HEK293 (cell line): Measurements from ENCODE around the gene EVX1.

Experiments
- FEZF1 ChIP-seq: fragments of 450-650 bp; formaldehyde crosslinking; IDR thresholded peaks from 2 replicates; pipeline ENCODE4 v1.5.1; 2016; ENCODE audit warnings: missing biosample characterization, missing genetic modification characterization
- HOXA7 ChIP-seq: sonication (generic); formaldehyde crosslinking; IDR thresholded peaks from 2 replicates; pipeline ENCODE4 v1.8.1; 2022; ENCODE audit warnings: missing genetic modification reagents, borderline replicate concordance
- TCF7L2 ChIP-seq: IDR thresholded peaks from 2 replicates; pipeline ENCODE4 v1.6.1; 2011; ENCODE audit warnings: low read depth, mild to moderate bottlenecking, inconsistent platforms, low read length, moderate library complexity, borderline replicate concordance
- ZNF626 ChIP-seq: fragments of 450-650 bp; sonication (Bioruptor Pico); formaldehyde crosslinking; IDR thresholded peaks from 2 replicates; pipeline ENCODE4 v1.5.1; 2018; ENCODE audit warnings: missing biosample characterization, missing genetic modification characterization, inconsistent platforms
- ZNF785 ChIP-seq: fragments of 450-650 bp; formaldehyde crosslinking; IDR thresholded peaks from 2 replicates; pipeline ENCODE4 v1.5.1; 2016; ENCODE audit warnings: missing biosample characterization, missing genetic modification characterization
- TF ChIP-seq, protein P1 (sequence below): fragments of 450-650 bp; formaldehyde crosslinking; conservative IDR thresholded peaks from 2 replicates; pipeline ENCODE4 v1.5.1; 2016; ENCODE audit warnings: low read depth, missing biosample characterization, missing genetic modification characterization
- TF ChIP-seq, protein P2 (sequence below): fragments of 450-650 bp; formaldehyde crosslinking; IDR thresholded peaks from 2 replicates; pipeline ENCODE4 v1.5.1; 2016; ENCODE audit warnings: missing biosample characterization, missing genetic modification characterization
- TF ChIP-seq, protein P3 (sequence below): fragments of 450-650 bp; formaldehyde crosslinking; IDR thresholded peaks from 2 replicates; pipeline ENCODE4 v1.5.1; 2016; ENCODE audit warnings: missing biosample characterization, missing genetic modification characterization
- TF ChIP-seq, protein P4 (sequence below): fragments of 450-650 bp; formaldehyde crosslinking; IDR thresholded peaks from 2 replicates; pipeline ENCODE4 v1.5.1; 2016; ENCODE audit warnings: missing biosample characterization, missing genetic modification characterization

DNA sequence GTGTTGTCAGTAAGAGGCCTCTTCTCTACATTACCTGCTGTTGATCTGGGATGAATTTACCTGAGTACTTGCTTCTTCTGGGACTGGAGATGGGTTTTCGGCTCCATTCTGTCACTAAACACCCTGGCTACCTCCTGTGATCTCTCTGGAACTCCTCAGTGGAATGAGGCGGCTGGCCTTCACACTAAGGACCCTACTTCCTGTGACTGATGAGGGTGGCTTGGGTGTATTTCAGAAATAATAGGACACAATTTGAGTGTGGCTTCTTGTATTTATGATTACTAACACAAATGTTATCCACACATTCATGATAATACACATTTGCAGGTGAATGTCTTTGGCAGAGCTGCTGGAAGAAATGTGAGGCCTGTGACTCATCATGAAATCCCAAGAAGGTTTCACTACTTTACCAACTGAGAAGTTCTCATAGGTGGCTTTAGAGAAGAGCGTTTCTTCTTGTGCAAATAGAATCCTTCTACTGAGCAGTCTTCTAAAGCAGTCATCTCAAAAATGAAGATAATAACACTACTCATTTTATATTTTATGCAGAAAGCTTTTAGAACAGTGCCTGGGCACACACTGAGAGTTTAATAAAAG, 21.3 kb upstream of the EVX1 start:
- TF ChIP-seq FEZF1 (tag by site-specific recombination) (no peak), HOXA7 (CRISPR knock-in tag) (no peak), TCF7L2 (no peak), ZNF785 (tag by site-specific recombination) (no peak), ZNF626 (tag by site-specific recombination) (no peak)
- TF ChIP-seq, protein P1, sequence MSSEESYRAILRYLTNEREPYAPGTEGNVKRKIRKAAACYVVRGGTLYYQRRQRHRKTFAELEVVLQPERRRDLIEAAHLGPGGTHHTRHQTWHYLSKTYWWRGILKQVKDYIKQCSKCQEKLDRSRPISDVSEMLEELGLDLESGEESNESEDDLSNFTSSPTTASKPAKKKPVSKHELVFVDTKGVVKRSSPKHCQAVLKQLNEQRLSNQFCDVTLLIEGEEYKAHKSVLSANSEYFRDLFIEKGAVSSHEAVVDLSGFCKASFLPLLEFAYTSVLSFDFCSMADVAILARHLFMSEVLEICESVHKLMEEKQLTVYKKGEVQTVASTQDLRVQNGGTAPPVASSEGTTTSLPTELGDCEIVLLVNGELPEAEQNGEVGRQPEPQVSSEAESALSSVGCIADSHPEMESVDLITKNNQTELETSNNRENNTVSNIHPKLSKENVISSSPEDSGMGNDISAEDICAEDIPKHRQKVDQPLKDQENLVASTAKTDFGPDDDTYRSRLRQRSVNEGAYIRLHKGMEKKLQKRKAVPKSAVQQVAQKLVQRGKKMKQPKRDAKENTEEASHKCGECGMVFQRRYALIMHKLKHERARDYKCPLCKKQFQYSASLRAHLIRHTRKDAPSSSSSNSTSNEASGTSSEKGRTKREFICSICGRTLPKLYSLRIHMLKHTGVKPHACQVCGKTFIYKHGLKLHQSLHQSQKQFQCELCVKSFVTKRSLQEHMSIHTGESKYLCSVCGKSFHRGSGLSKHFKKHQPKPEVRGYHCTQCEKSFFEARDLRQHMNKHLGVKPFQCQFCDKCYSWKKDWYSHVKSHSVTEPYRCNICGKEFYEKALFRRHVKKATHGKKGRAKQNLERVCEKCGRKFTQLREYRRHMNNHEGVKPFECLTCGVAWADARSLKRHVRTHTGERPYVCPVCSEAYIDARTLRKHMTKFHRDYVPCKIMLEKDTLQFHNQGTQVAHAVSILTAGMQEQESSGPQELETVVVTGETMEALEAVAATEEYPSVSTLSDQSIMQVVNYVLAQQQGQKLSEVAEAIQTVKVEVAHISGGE, result no peak
- TF ChIP-seq, protein P2, sequence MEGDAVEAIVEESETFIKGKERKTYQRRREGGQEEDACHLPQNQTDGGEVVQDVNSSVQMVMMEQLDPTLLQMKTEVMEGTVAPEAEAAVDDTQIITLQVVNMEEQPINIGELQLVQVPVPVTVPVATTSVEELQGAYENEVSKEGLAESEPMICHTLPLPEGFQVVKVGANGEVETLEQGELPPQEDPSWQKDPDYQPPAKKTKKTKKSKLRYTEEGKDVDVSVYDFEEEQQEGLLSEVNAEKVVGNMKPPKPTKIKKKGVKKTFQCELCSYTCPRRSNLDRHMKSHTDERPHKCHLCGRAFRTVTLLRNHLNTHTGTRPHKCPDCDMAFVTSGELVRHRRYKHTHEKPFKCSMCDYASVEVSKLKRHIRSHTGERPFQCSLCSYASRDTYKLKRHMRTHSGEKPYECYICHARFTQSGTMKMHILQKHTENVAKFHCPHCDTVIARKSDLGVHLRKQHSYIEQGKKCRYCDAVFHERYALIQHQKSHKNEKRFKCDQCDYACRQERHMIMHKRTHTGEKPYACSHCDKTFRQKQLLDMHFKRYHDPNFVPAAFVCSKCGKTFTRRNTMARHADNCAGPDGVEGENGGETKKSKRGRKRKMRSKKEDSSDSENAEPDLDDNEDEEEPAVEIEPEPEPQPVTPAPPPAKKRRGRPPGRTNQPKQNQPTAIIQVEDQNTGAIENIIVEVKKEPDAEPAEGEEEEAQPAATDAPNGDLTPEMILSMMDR, result no peak
- TF ChIP-seq, protein P3, sequence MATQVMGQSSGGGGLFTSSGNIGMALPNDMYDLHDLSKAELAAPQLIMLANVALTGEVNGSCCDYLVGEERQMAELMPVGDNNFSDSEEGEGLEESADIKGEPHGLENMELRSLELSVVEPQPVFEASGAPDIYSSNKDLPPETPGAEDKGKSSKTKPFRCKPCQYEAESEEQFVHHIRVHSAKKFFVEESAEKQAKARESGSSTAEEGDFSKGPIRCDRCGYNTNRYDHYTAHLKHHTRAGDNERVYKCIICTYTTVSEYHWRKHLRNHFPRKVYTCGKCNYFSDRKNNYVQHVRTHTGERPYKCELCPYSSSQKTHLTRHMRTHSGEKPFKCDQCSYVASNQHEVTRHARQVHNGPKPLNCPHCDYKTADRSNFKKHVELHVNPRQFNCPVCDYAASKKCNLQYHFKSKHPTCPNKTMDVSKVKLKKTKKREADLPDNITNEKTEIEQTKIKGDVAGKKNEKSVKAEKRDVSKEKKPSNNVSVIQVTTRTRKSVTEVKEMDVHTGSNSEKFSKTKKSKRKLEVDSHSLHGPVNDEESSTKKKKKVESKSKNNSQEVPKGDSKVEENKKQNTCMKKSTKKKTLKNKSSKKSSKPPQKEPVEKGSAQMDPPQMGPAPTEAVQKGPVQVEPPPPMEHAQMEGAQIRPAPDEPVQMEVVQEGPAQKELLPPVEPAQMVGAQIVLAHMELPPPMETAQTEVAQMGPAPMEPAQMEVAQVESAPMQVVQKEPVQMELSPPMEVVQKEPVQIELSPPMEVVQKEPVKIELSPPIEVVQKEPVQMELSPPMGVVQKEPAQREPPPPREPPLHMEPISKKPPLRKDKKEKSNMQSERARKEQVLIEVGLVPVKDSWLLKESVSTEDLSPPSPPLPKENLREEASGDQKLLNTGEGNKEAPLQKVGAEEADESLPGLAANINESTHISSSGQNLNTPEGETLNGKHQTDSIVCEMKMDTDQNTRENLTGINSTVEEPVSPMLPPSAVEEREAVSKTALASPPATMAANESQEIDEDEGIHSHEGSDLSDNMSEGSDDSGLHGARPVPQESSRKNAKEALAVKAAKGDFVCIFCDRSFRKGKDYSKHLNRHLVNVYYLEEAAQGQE (tag by site-specific recombination), result no peak
- TF ChIP-seq, protein P4, sequence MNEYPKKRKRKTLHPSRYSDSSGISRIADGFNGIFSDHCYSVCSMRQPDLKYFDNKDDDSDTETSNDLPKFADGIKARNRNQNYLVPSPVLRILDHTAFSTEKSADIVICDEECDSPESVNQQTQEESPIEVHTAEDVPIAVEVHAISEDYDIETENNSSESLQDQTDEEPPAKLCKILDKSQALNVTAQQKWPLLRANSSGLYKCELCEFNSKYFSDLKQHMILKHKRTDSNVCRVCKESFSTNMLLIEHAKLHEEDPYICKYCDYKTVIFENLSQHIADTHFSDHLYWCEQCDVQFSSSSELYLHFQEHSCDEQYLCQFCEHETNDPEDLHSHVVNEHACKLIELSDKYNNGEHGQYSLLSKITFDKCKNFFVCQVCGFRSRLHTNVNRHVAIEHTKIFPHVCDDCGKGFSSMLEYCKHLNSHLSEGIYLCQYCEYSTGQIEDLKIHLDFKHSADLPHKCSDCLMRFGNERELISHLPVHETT (tag by site-specific recombination), result no peak
